Ishikawa (cell line): ENCODE measurements around the gene POU5F1.

Experiments used
- CEBPB ChIP-seq: IDR thresholded peaks from 2 replicates; pipeline ENCODE4 v1.6.1; 2012
- CREB1 ChIP-seq: IDR thresholded peaks from 2 replicates; pipeline ENCODE4 v1.6.1; 2012; ENCODE audit warnings: low read depth
- EGR1 ChIP-seq: IDR thresholded peaks from 2 replicates; pipeline ENCODE4 v1.6.1; 2012
- EP300 ChIP-seq: IDR thresholded peaks from 2 replicates; pipeline ENCODE4 v1.6.1; 2012; ENCODE audit warnings: borderline replicate concordance
- FOXM1 ChIP-seq: IDR thresholded peaks from 2 replicates; pipeline ENCODE4 v1.6.1; 2012; ENCODE audit warnings: low read depth, borderline replicate concordance
- MAX ChIP-seq: IDR thresholded peaks from 2 replicates; pipeline ENCODE4 v1.6.1; 2012
- NFIC ChIP-seq: IDR thresholded peaks from 2 replicates; pipeline ENCODE4 v1.6.1; 2012
- RAD21 ChIP-seq: IDR thresholded peaks from 2 replicates; pipeline ENCODE4 v1.6.1; 2012; ENCODE audit warnings: low read depth
- REST ChIP-seq: IDR thresholded peaks from 2 replicates; pipeline ENCODE4 v1.6.1; 2012; ENCODE audit warnings: low read depth, mild to moderate bottlenecking
- TAF1 ChIP-seq: IDR thresholded peaks from 2 replicates; pipeline ENCODE4 v1.6.1; 2012; ENCODE audit warnings: low read depth, mild to moderate bottlenecking
- TCF12 ChIP-seq: IDR thresholded peaks from 2 replicates; pipeline ENCODE4 v1.6.1; 2012; ENCODE audit warnings: low read depth
- TEAD4 ChIP-seq: IDR thresholded peaks from 2 replicates; pipeline ENCODE4 v1.6.1; 2012
- USF1 ChIP-seq: IDR thresholded peaks from 2 replicates; pipeline ENCODE4 v1.6.1; 2012
- YY1 ChIP-seq: IDR thresholded peaks from 2 replicates; pipeline ENCODE4 v1.6.1; 2012; ENCODE audit warnings: low read depth
- ZBTB7A ChIP-seq: IDR thresholded peaks from 2 replicates; pipeline ENCODE4 v1.6.1; 2012; ENCODE audit warnings: low read depth

POU5F1 gene

GRCh38 chr6:31171931-31172905 is 1.7 kb upstream of the POU5F1 start:
- TF ChIP-seq EGR1 (no peak), REST (no peak), YY1 (no peak), CEBPB (no peak), FOXM1 (no peak), TAF1 (no peak), TEAD4 (no peak), EP300 (no peak), MAX (no peak), CREB1 (no peak), RAD21 (no peak), TCF12 (no peak)

GRCh38 chr6:31170987-31171671 is 647 bp upstream of the POU5F1 start:
- no peak for TF ChIP-seq MAX
- TF ChIP-seq FOXM1, result no peak
- TF ChIP-seq TEAD4, result no peak
- TF ChIP-seq EGR1, result no peak
- no peak for TF ChIP-seq NFIC
- no peak for TF ChIP-seq YY1
- TF ChIP-seq TAF1, result no peak
- no peak for TF ChIP-seq REST
- no peak for TF ChIP-seq CEBPB
- TF ChIP-seq RAD21, result no peak
- no peak for TF ChIP-seq ZBTB7A
- no peak for TF ChIP-seq EP300
- no peak for TF ChIP-seq TCF12
- TF ChIP-seq USF1, result no peak
- TF ChIP-seq CREB1, result no peak

- TF ChIP-seq RAD21, result no peak
- TF ChIP-seq ZBTB7A, result no peak
- no peak for TF ChIP-seq TEAD4
- no peak for TF ChIP-seq EGR1
- TF ChIP-seq FOXM1, result no peak
- no peak for TF ChIP-seq CEBPB
- no peak for TF ChIP-seq NFIC
- TF ChIP-seq EP300, result no peak
- no peak for TF ChIP-seq REST
- TF ChIP-seq TCF12, result no peak
- no peak for TF ChIP-seq TAF1
- no peak for TF ChIP-seq CREB1
- TF ChIP-seq USF1, result no peak
- TF ChIP-seq YY1, result no peak
Measured at GRCh38 chr6:31169123-31169857, 1.2 kb downstream of the POU5F1 start.
